Left colon (tissue), 2 donors: ENCODE results near the gene TUBA4A. TPM values are rescaled to one million over a fixed set of nuclear protein-coding genes. Genes with fewer than 3 reads are reported as not detected.
A peak's percentile ranks its signal among the peaks of the same experiment; 100 is the strongest.
"Not testable (repeated sequence)": the region's sequence is repeated elsewhere in the genome, so short reads cannot be mapped to it uniquely, and the experiment has no call there.

Experiments used
- ATAC-seq: fragments of 200-7000 bp; cut with Tn5 transposase; one replicate; pipeline ENCODE4 v1.9.1; 2020; ENCODE audit warnings: mild to moderate bottlenecking, moderate library complexity
- DNase-seq, 2 donors: peaks; one replicate each; pipeline ENCODE4 v3.0.0-alpha.2; 2020
- intact Hi-C, 2 donors: fragments of 100-400 bp; cut with DNase I in 1 of 2; cut with micrococcal nuclease in 1 of 2; formaldehyde crosslinking; loops; one replicate each; pipeline versions ENCODE4 v1.11.2 to v1.14.0; 2022; cut with DNase I, micrococcal nuclease
- microRNA-seq, 2 donors: library from miRNA; unstranded; fragments of <30 nt; microRNA quantifications; one replicate each; pipeline versions ENCODE4 v1.1.0 to v1.2.0, GENCODE V29; 2020
- total RNA-seq, 2 donors: library from RNA; stranded (reverse); fragmentation: NEBNext Ultra II Directional; extraction: Animal tissue kit (Norgen Biotek cat#: 25700); gene quantifications; one replicate each; pipeline ENCODE4 v1.2.1, GENCODE V29; 2021
- donor health status: DM: no; HTN: no; CAD: no.
- donor health status: DM: yes; HTN: yes; CAD: no.

Gene TUBA4A
- total RNA-seq, 2 donors from 2014 or later: 60.2 to 83.1 TPM

GRCh38 chr2:219206328-219207133, 47.2 kb downstream of the TUBA4A start, which contains the start of gene ZFAND2B:
TSS of gene ZFAND2B (plus strand) at chr2:219206782. CDS start at chr2:219206988, 206 bp downstream.
- intact Hi-C loops: no loop called here
- DNase-seq: peak; percentile 94 to 97
- ATAC-seq: peak; percentile 95

GRCh38 chr2:219205981-219206327, 47.8 kb downstream of the TUBA4A start:
- intact Hi-C loops: no loop called here
- ATAC-seq: no peak
- DNase-seq: no peak

GRCh38 chr2:219205165-219205538, 48.6 kb downstream of the TUBA4A start:
- DNase-seq (no peak), ATAC-seq (no peak)
- intact Hi-C loops: no loop called here

GRCh38 chr2:219204425-219205164, 49.1 kb downstream of the TUBA4A start:
- no peak for ATAC-seq
- DNase-seq: no peak
- intact Hi-C loops: no loop called here

GRCh38 chr2:219201331-219201730, 52.4 kb downstream of the TUBA4A start:
- DNase-seq, intact Hi-C loops, ATAC-seq: not testable (repeated sequence)

- DNase-seq, intact Hi-C loops, ATAC-seq: not testable (repeated sequence)
Measured at GRCh38 chr2:219200502-219201326, 53.0 kb downstream of the TUBA4A start.

Small RNA genes within 50 kb of the gene (microRNA-seq; reads per million reads assigned to microRNA genes)
- 0 reads per million in 2 donors for gene MIR153-1

Other genes starting within 250 kb of the TUBA4A start
- under 1 TPM; 0.39 to 0.76 TPM for gene CFAP65, start 212.4 kb downstream of the TUBA4A start, total RNA-seq
- 10 to 100 TPM; 72.7 to 85.5 TPM for gene IHH, start 193.0 kb downstream of the TUBA4A start, total RNA-seq
- gene NHEJ1, start 93.1 kb downstream of the TUBA4A start, total RNA-seq: 10 to 100 TPM; 45.4 to 56.1 TPM
- 1 to 10 TPM; 5.1 to 6.1 TPM for gene SLC23A3, start 83.9 kb downstream of the TUBA4A start, total RNA-seq
- 100 to 1,000 TPM; 119 TPM for gene CNPPD1, start 77.0 kb downstream of the TUBA4A start, total RNA-seq
- gene RETREG2, start 75.6 kb downstream of the TUBA4A start, total RNA-seq: 100 to 1,000 TPM; 122 to 138 TPM
- 10 to 100 TPM; 78.0 to 89.9 TPM for gene ZFAND2B, start 47.1 kb downstream of the TUBA4A start, total RNA-seq
- 10 to 100 TPM in 1 of 2 donors, 1 to 10 TPM in 1; 6.8 to 11.4 TPM for gene ABCB6, start 35.0 kb downstream of the TUBA4A start, total RNA-seq
- 10 to 100 TPM; 60.2 to 66.0 TPM for gene ATG9A, start 24.3 kb downstream of the TUBA4A start, total RNA-seq
- gene ANKZF1, start 24.1 kb downstream of the TUBA4A start, total RNA-seq: 10 to 100 TPM; 33.8 to 40.9 TPM
- gene GLB1L, start 8.5 kb downstream of the TUBA4A start, total RNA-seq: 1 to 10 TPM; 4.2 to 4.5 TPM
- gene STK16, start 8.4 kb downstream of the TUBA4A start, total RNA-seq: 10 to 100 TPM; 41.9 to 42.5 TPM
- not detected for gene TUBA4B, start 675 bp downstream of the TUBA4A start, total RNA-seq
- 10 to 100 TPM; 64.2 to 67.6 TPM for gene DNAJB2, start 25.4 kb upstream of the TUBA4A start, total RNA-seq
- gene PTPRN, start 55.5 kb upstream of the TUBA4A start, total RNA-seq: 1 to 10 TPM; 1.9 to 2.3 TPM
- not detected for gene RESP18, start 78.8 kb upstream of the TUBA4A start, total RNA-seq
- 100 to 1,000 TPM in 1 of 2 donors, 10 to 100 TPM in 1; 94.2 to 130 TPM for gene DNPEP, start 134.0 kb upstream of the TUBA4A start, total RNA-seq
- 100 to 1,000 TPM in 1 of 2 donors, 10 to 100 TPM in 1; 18.5 to 706 TPM for gene DES, start 164.5 kb upstream of the TUBA4A start, total RNA-seq
- gene SPEG, start 180.9 kb upstream of the TUBA4A start, total RNA-seq: 10 to 100 TPM in 1 of 2 donors, 1 to 10 TPM in 1; 2.9 to 29.4 TPM
- 10 to 100 TPM; 44.8 to 56.1 TPM for gene GMPPA, start 245.0 kb upstream of the TUBA4A start, total RNA-seq